Type B pancreatic cell (in vitro differentiated cells): ENCODE results near the gene TESK2. TPM values are rescaled to one million over a fixed set of nuclear protein-coding genes. Genes with fewer than 3 reads are reported as not detected.
"Not testable (repeated sequence)": the region's sequence is repeated elsewhere in the genome, so short reads cannot be mapped to it uniquely, and the experiment has no call there.

Experiments used
- DNase-seq: peaks from one replicate; pipeline ENCODE4 v3.0.0; 2021; ENCODE audit warnings: mixed read lengths; ENCODE audit not compliant: unreplicated experiment; ENCODE audit errors: extremely low spot score
- H3K27ac Mint-ChIP-seq: 2 replicates; pipeline ENCODE4 v1.8.0; 2021; ENCODE audit warnings: mild to moderate bottlenecking, mixed read lengths
- H3K27me3 Mint-ChIP-seq: 2 replicates; pipeline ENCODE4 v1.8.0; 2021; ENCODE audit warnings: mixed read lengths
- H3K36me3 Mint-ChIP-seq: 2 replicates; pipeline ENCODE4 v1.8.0; 2021; ENCODE audit warnings: mixed read lengths
- H3K4me1 Mint-ChIP-seq: one replicate; pipeline ENCODE4 v1.8.0; 2021; ENCODE audit warnings: mixed read lengths; ENCODE audit not compliant: unreplicated experiment
- H3K4me3 Mint-ChIP-seq: 2 replicates; pipeline ENCODE4 v1.8.0; 2021; ENCODE audit warnings: mild to moderate bottlenecking, mixed read lengths
- H3K9me3 Mint-ChIP-seq: 2 replicates; pipeline ENCODE4 v1.8.0; 2021; ENCODE audit warnings: mixed read lengths
- total RNA-seq: library from RNA; stranded (reverse); gene quantifications from 2 replicates; pipeline ENCODE4 v1.2.1, GENCODE V29; 2021; ENCODE audit warnings: low replicate concordance
- TF ChIP-seq, protein P1 (sequence below): fragments of 200-600 bp; sonication (generic); conservative IDR thresholded peaks from 2 replicates; pipeline ENCODE4 v1.5.0; 2021; ENCODE audit warnings: antibody characterized with exemption, mild to moderate bottlenecking

Gene TESK2
- total RNA-seq, 1 donor from 2014 or later = 6.7 TPM

DNA sequence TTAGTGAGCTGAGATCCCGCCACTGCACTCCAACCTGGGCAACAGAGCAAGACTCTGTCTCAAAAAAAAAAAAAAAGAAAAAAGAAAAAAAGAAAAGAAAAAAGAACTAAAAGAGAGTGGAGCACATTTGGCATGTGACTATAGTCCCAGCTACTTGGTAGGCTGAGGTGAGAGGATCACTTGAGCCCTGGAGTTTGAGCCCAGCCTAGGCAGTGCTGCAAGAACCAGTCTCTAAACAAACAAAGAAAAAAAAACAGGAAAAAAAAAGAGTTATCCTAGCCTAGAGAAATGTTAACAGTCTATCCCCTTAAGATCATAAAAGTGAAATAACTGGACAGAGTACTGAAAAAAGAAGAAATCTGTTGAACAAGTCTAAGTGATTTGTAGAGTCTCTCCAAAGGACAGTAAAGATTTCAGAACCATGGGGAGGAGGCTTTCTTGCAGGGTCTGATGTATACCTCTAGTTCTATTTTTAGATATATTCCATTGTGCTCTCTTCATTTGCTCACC lies 35.2 kb upstream of the TESK2 start:
- Mint-ChIP-seq H3K4me1 (peaks cover 21% of the 10 kb centered on the region), H3K9me3 (no peaks in the 10 kb centered on the region), H3K27ac (peak overlapping the region; percentile 11), H3K36me3 (no peaks in the 10 kb centered on the region), H3K4me3 (no peak overlapping the region), H3K27me3 (peaks cover 39% of the 10 kb centered on the region)
- DNase-seq = no peak
- TF ChIP-seq, protein P1, sequence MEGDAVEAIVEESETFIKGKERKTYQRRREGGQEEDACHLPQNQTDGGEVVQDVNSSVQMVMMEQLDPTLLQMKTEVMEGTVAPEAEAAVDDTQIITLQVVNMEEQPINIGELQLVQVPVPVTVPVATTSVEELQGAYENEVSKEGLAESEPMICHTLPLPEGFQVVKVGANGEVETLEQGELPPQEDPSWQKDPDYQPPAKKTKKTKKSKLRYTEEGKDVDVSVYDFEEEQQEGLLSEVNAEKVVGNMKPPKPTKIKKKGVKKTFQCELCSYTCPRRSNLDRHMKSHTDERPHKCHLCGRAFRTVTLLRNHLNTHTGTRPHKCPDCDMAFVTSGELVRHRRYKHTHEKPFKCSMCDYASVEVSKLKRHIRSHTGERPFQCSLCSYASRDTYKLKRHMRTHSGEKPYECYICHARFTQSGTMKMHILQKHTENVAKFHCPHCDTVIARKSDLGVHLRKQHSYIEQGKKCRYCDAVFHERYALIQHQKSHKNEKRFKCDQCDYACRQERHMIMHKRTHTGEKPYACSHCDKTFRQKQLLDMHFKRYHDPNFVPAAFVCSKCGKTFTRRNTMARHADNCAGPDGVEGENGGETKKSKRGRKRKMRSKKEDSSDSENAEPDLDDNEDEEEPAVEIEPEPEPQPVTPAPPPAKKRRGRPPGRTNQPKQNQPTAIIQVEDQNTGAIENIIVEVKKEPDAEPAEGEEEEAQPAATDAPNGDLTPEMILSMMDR = no peak

DNA sequence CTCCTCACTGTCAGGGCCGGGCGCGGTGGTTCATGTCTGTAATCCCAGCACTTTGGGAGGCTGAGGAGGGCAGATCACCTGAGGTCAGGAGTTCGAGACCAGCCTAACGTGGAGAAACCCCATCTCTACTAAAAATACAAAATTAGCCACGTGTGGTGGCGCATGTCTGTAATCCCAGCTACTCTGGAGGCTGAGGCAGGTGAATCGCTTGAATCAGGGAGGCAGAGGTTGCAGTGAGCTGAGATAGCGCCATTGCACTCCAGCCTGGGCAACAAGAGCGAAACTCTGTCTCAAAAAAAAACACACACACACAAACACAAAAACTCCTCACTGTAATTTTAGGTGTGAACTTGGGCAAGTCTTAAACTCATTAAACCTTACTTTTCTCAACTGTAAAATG lies 33.0 kb upstream of the TESK2 start:
- not testable (repeated sequence) for H3K27ac Mint-ChIP-seq, H3K36me3 Mint-ChIP-seq, H3K9me3 Mint-ChIP-seq, H3K4me3 Mint-ChIP-seq, DNase-seq
- H3K27me3 Mint-ChIP-seq = peaks cover 36% of the 10 kb centered on the region
- H3K4me1 Mint-ChIP-seq = peaks cover 27% of the 10 kb centered on the region

DNA sequence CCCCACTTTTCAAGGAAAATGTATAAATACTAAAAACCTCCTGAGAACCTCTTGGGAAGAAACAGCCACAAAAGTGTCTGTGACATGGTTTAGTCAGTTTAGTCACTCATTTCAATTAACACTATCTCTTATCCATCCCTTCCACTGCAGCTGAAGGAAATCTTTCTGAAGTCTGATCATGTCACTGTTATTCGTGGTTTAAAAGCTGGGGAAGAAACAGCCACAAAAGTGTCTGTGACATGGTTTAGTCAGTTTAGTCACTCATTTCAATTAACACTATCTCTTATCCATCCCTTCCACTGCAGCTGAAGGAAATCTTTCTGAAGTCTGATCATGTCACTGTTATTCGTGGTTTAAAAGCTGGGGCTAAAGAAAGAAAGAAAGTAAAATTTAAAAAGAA lies 32.6 kb upstream of the TESK2 start:
- H3K36me3 Mint-ChIP-seq, DNase-seq, H3K9me3 Mint-ChIP-seq, H3K27ac Mint-ChIP-seq: not testable (repeated sequence)
- peaks cover 31% of the 10 kb centered on the region for H3K4me1 Mint-ChIP-seq
- H3K27me3 Mint-ChIP-seq = peaks cover 32% of the 10 kb centered on the region
- H3K4me3 Mint-ChIP-seq = peak overlapping the region; percentile 41

DNA sequence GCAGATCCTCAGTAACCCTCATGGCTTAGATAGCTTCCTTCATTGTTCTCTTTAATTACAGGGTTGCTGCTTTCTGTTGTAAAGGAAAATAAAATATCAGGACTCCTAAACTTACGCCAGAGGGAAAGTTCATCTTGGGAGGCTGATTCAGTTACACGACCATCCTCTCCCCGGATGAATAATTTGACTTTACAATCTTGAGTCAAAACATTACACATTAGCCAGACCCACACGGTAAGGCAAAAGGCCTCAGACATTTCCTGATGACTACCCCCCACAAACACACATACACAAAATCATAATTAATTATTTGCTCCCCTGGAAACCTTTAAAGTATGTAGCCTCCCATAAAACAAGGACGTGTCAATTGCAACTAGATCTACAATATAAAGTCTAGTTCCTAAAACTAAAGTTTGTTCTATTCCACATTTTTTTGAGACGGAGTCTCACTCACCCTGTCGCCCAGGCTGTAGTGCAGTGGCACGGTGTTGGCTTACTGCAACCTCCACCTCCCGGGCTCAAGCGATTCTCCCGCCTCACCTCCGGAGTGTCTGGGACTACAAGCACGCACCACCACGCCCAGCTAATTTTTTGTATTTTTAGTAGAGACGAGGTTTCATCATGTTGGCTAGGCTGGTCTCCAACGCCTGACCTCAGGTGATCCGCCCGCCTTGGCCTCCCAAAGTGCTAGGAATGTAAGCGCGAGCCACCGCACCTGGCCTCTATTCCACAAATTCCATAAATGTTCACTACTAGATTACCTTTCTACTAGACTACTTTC lies 31.6 kb upstream of the TESK2 start:
- TF ChIP-seq, protein P1 = no peak
- Mint-ChIP-seq H3K27ac (peak overlapping the region; percentile 94), H3K36me3 (peaks cover 7% of the 10 kb centered on the region), H3K4me3 (peak overlapping the region; percentile 91), H3K9me3 (no peaks in the 10 kb centered on the region), H3K4me1 (peaks cover 31% of the 10 kb centered on the region), H3K27me3 (peaks cover 27% of the 10 kb centered on the region)
- DNase-seq = no peak

DNA sequence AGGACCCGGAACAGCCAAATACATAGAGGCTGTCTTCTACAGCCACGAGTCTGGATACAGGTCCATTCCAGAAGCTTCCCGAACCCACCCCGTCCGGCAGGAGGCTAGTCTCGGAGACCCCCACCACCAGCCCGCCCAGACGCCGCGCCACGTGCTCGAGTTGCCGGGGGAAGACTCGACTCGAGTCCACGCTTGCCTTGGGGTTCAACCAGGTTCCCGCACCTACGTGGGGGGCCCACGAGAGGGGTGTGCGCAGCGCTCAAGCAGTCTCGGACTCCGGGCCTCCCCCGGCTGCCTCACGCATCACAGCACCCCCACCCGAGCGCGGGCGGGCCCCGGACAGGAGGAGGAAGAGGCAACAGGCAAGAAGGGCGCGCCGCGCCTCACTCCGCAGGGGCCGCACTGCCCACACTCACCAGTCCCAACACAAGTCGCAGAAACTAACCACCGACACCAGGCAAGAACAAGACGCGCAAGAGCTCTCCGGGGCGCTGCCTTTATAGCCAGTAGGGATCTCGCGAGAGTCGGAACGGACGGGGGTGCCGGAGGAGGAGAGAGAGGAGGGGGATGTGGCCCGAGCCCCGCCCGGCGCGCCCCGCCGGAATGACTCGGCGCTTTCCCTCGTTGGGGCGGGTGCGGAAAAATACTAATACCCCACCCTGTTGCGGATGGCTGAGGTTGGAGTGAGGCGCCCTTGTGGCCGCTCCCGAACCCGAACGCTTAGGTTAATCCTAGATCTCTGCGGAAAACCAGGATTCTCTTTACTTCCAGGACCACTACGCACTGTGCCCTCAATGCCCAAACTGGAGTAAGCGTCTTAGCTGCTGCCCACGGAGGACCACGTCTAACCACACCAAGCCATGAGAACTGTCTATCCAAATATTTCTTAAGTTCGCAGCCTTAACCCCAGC lies 30.7 kb upstream of the TESK2 start, which contains the start of gene PRDX1:
TSS of gene PRDX1 (minus strand) at position 472 of the 911 bp plus-strand sequence. CDS start 2,841 bp downstream, outside the sequence.
- peaks cover 8% of the 10 kb centered on the region for H3K36me3 Mint-ChIP-seq
- H3K27me3 Mint-ChIP-seq = peaks cover 25% of the 10 kb centered on the region

DNA sequence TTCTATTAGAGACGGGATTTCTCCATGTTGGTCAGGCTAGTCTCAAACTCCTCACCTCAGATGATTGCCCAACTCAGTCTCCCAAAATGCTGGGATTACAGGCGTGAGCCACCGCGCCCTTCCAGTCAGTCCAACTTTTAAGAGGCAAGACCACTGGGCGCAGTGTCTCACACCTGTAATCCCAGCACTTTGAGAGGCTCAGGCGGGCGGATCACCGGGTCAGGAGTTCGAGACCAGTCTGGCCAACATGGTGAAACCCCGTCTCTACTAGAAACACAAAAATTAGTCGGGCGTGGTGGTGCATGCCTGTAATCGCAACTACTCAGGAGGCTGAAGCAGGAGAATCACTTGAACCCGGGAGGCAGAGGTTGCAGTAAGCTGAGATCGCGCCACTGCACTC lies 28.8 kb upstream of the TESK2 start:
- peaks cover 30% of the 10 kb centered on the region for H3K4me1 Mint-ChIP-seq
- H3K9me3 Mint-ChIP-seq, DNase-seq: not testable (repeated sequence)
- H3K36me3 Mint-ChIP-seq = peaks cover 23% of the 10 kb centered on the region
- peaks cover 14% of the 10 kb centered on the region for H3K27me3 Mint-ChIP-seq
- peak overlapping the region; percentile 66 for H3K27ac Mint-ChIP-seq
- H3K4me3 Mint-ChIP-seq = peak overlapping the region; percentile 90

More for the DNA sequence above, 30.7 kb upstream of the TESK2 start, which contains the start of gene PRDX1:
- H3K4me3 Mint-ChIP-seq = peak within 1 kb of the TSS; percentile 91
- peak; percentile 99 for DNase-seq
- peaks cover 30% of the 10 kb centered on the region for H3K4me1 Mint-ChIP-seq
- peak within 1 kb of the TSS; percentile 94 for H3K27ac Mint-ChIP-seq
- TF ChIP-seq, protein P1 = no peak
- H3K9me3 Mint-ChIP-seq = no peaks in the 10 kb centered on the region
